Liver (tissue), 3 donors: ENCODE data around the gene MMP23B.
"Not testable (repeated sequence)": the region's sequence is repeated elsewhere in the genome, so short reads cannot be mapped to it uniquely, and the experiment has no call there.

Experiments used
- EGR1 ChIP-seq, 2 donors: IDR thresholded peaks; 2 replicates each; pipeline ENCODE4 v1.6.1; 2016 to 2018; ENCODE audit warnings: antibody characterized with exemption in 2 of 2, low read depth in 2 of 2
- FOXA1 ChIP-seq: IDR thresholded peaks from 2 replicates; pipeline ENCODE4 v1.6.1; 2016; ENCODE audit warnings: antibody characterized with exemption
- HNF4G ChIP-seq: IDR thresholded peaks from 2 replicates; pipeline ENCODE4 v1.6.1; 2016; ENCODE audit warnings: antibody characterized with exemption
- RAD21 ChIP-seq, 2 donors: IDR thresholded peaks; 2 replicates each; pipeline ENCODE4 v1.6.1; 2016; ENCODE audit warnings: antibody characterized with exemption in 2 of 2, mild to moderate bottlenecking in 2 of 2
- SP1 ChIP-seq: IDR thresholded peaks from 2 replicates; pipeline ENCODE4 v1.6.1; 2018; ENCODE audit warnings: antibody characterized with exemption, mild to moderate bottlenecking
- TAF1 ChIP-seq: conservative IDR thresholded peaks from 2 replicates; pipeline ENCODE4 v1.6.1; 2016; ENCODE audit warnings: antibody characterized with exemption, mild to moderate bottlenecking
- TF ChIP-seq, protein P1 (sequence below): fragments of 150-350 bp; IDR thresholded peaks from 2 replicates; pipeline ENCODE4 v1.5.1; 2017; ENCODE audit warnings: improper control_type of control experiment, low read depth, low read length; ENCODE audit not compliant: missing input control
- TF ChIP-seq, protein P2 (sequence below): IDR thresholded peaks from 2 replicates; pipeline ENCODE4 v1.6.1; 2016; ENCODE audit warnings: antibody characterized with exemption
- TF ChIP-seq, protein P3 (sequence below): IDR thresholded peaks from 2 replicates; pipeline ENCODE4 v1.6.1; 2016; ENCODE audit warnings: antibody characterized with exemption, mild to moderate bottlenecking
- TF ChIP-seq, protein P4 (sequence below): IDR thresholded peaks from 2 replicates; pipeline ENCODE4 v1.6.1; 2016; ENCODE audit warnings: antibody characterized with exemption
- donor health status: healthy.
- donor health status: healthy.

DNA sequence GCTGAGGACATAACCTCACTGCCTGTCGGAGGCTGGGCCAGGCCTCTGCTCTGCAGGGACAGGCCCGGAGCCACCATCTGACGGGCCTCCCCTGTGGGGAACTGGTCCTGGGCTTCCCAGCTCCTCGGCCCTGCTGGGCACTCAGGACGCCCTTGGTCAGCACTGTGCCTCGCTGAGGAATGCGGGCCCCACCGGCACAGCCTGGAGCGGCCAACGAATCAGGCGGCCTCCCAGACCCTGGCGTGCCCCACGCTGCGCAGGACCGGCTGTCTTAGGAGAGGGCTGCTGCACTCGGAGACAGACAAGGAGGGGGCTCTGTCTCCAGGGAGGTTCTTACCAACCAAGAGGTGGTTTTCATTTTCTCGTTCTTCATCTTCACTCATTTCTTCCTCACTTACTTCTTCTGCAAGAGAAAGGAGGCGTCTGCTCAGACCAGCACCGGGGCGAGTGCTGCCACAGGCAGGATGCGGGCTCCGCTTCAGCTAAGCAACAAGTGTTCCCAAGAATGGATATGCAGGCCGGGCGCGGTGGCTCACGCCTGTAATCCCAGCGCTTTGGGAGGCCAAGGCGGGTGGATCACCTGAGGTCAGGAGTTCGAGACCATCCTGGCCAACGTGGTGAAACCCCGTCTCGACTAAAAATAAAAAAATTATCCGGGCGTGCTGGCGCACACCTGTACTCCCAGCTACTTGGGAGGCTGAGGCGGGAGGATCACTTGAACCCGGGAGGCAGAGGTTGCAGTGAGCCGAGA, 8.9 kb downstream of the MMP23B start:
- TF ChIP-seq, protein P1, sequence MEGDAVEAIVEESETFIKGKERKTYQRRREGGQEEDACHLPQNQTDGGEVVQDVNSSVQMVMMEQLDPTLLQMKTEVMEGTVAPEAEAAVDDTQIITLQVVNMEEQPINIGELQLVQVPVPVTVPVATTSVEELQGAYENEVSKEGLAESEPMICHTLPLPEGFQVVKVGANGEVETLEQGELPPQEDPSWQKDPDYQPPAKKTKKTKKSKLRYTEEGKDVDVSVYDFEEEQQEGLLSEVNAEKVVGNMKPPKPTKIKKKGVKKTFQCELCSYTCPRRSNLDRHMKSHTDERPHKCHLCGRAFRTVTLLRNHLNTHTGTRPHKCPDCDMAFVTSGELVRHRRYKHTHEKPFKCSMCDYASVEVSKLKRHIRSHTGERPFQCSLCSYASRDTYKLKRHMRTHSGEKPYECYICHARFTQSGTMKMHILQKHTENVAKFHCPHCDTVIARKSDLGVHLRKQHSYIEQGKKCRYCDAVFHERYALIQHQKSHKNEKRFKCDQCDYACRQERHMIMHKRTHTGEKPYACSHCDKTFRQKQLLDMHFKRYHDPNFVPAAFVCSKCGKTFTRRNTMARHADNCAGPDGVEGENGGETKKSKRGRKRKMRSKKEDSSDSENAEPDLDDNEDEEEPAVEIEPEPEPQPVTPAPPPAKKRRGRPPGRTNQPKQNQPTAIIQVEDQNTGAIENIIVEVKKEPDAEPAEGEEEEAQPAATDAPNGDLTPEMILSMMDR = not testable (repeated sequence)
- TF ChIP-seq TAF1; HNF4G; SP1; RAD21 (IDR thresholded peaks at IDR 0.05); FOXA1; EGR1 (IDR thresholded peaks at IDR 0.05; ENCODE audit: low read depth in 2 of 2): not testable (repeated sequence)
- TF ChIP-seq, protein P2, sequence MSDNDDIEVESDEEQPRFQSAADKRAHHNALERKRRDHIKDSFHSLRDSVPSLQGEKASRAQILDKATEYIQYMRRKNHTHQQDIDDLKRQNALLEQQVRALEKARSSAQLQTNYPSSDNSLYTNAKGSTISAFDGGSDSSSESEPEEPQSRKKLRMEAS = not testable (repeated sequence)
- TF ChIP-seq, protein P3, sequence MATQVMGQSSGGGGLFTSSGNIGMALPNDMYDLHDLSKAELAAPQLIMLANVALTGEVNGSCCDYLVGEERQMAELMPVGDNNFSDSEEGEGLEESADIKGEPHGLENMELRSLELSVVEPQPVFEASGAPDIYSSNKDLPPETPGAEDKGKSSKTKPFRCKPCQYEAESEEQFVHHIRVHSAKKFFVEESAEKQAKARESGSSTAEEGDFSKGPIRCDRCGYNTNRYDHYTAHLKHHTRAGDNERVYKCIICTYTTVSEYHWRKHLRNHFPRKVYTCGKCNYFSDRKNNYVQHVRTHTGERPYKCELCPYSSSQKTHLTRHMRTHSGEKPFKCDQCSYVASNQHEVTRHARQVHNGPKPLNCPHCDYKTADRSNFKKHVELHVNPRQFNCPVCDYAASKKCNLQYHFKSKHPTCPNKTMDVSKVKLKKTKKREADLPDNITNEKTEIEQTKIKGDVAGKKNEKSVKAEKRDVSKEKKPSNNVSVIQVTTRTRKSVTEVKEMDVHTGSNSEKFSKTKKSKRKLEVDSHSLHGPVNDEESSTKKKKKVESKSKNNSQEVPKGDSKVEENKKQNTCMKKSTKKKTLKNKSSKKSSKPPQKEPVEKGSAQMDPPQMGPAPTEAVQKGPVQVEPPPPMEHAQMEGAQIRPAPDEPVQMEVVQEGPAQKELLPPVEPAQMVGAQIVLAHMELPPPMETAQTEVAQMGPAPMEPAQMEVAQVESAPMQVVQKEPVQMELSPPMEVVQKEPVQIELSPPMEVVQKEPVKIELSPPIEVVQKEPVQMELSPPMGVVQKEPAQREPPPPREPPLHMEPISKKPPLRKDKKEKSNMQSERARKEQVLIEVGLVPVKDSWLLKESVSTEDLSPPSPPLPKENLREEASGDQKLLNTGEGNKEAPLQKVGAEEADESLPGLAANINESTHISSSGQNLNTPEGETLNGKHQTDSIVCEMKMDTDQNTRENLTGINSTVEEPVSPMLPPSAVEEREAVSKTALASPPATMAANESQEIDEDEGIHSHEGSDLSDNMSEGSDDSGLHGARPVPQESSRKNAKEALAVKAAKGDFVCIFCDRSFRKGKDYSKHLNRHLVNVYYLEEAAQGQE = not testable (repeated sequence)
- TF ChIP-seq, protein P4, sequence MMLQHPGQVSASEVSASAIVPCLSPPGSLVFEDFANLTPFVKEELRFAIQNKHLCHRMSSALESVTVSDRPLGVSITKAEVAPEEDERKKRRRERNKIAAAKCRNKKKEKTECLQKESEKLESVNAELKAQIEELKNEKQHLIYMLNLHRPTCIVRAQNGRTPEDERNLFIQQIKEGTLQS = not testable (repeated sequence)
